Measurements from ENCODE around the gene WBP11. TPM values are rescaled to one million over a fixed set of nuclear protein-coding genes. Genes with fewer than 3 reads are reported as not detected.
A peak's percentile ranks its signal among the peaks of the same experiment; 100 is the strongest.

The WBP11 gene
- polyA plus RNA-seq, 1 donor (not counting 4 experiments of a cell fraction or from before 2014, with no cell fraction given): 13.1 TPM

GRCh38 chr12:14756334-14757143, 46.7 kb downstream of the WBP11 start:
- FAIRE-seq: no peak
- peak in 1 of 3 experiments; percentile 5 for TF ChIP-seq CTCF (optimal IDR thresholded peaks at IDR 0.05 in 1 of 3, IDR thresholded peaks at IDR 0.05 in 1 of 3, conservative IDR thresholded peaks at IDR 0.05 in 1 of 3; ENCODE audit: extremely low read depth in 1 of 3, insufficient read depth in 2 of 3, low read length in 3 of 3)
- TF ChIP-seq EZH2 (IDR thresholded peaks at IDR 0.05; ENCODE audit: low read length): no peak
- Histone ChIP-seq H3K9me1 (ENCODE audit: control insufficient read depth, extremely low read depth, insufficient read depth, low read length) (no peaks in the 10 kb centered on the region), H4K20me1 (ENCODE audit: control insufficient read depth, extremely low read depth, insufficient read depth, low read length) (no peaks in the 10 kb centered on the region), H3K36me3 (ENCODE audit: control insufficient read depth in 2 of 2, extremely low read depth in 1 of 2, insufficient read depth in 2 of 2, low read length in 2 of 2) (no peaks in the 10 kb centered on the region), H2AFZ (ENCODE audit: control insufficient read depth, low read length) (no peak overlapping the region), H3K9me3 (ENCODE audit: control insufficient read depth, low read depth, low read length) (peaks cover 3% of the 10 kb centered on the region), H3K27me3 (ENCODE audit: control insufficient read depth, extremely low read depth, insufficient read depth, low read length) (no peaks in the 10 kb centered on the region), H3K4me1 (ENCODE audit: control insufficient read depth, extremely low read depth, insufficient read depth, low read length) (peaks cover 4% of the 10 kb centered on the region), H3K9ac (ENCODE audit: control insufficient read depth, extremely low read depth, insufficient read depth, low read length) (no peak overlapping the region), H3K4me2 (ENCODE audit: control insufficient read depth, extremely low read depth, insufficient read depth, low read depth, low read length) (no peak overlapping the region), H3K27ac (ENCODE audit: control insufficient read depth, insufficient read depth, low read length) (no peak overlapping the region), H3K4me3 (ENCODE audit: control insufficient read depth in 2 of 3, extremely low read depth in 1 of 3, insufficient read depth in 2 of 3, low read depth in 1 of 3, low read length in 3 of 3) (no peak overlapping the region), H3K79me2 (ENCODE audit: control insufficient read depth, insufficient read depth, low read length) (no peaks in the 10 kb centered on the region)
- dilution Hi-C loops (cut with MboI; ENCODE audit: extremely low pct_ligation_motif_present, low sequenced_read_pairs): no loop called here
- DNase-seq (ENCODE audit: low read depth, low spot score): no peak

- DNase-seq (ENCODE audit: low read depth, low spot score) (no peak), FAIRE-seq (no peak)
- Histone ChIP-seq H3K27me3 (ENCODE audit: control insufficient read depth, extremely low read depth, insufficient read depth, low read length) (no peaks in the 10 kb centered on the region), H3K4me1 (ENCODE audit: control insufficient read depth, extremely low read depth, insufficient read depth, low read length) (peaks cover 4% of the 10 kb centered on the region), H4K20me1 (ENCODE audit: control insufficient read depth, extremely low read depth, insufficient read depth, low read length) (no peaks in the 10 kb centered on the region), H3K79me2 (ENCODE audit: control insufficient read depth, insufficient read depth, low read length) (no peaks in the 10 kb centered on the region), H3K9me3 (ENCODE audit: control insufficient read depth, low read depth, low read length) (no peaks in the 10 kb centered on the region), H2AFZ (ENCODE audit: control insufficient read depth, low read length) (no peak overlapping the region), H3K4me3 (ENCODE audit: control insufficient read depth in 2 of 3, extremely low read depth in 1 of 3, insufficient read depth in 2 of 3, low read depth in 1 of 3, low read length in 3 of 3) (no peak overlapping the region), H3K27ac (ENCODE audit: control insufficient read depth, insufficient read depth, low read length) (no peak overlapping the region), H3K36me3 (ENCODE audit: control insufficient read depth in 2 of 2, extremely low read depth in 1 of 2, insufficient read depth in 2 of 2, low read length in 2 of 2) (no peaks in the 10 kb centered on the region), H3K4me2 (ENCODE audit: control insufficient read depth, extremely low read depth, insufficient read depth, low read depth, low read length) (no peak overlapping the region), H3K9ac (ENCODE audit: control insufficient read depth, extremely low read depth, insufficient read depth, low read length) (no peak overlapping the region), H3K9me1 (ENCODE audit: control insufficient read depth, extremely low read depth, insufficient read depth, low read length) (no peaks in the 10 kb centered on the region)
- dilution Hi-C loops (cut with MboI; ENCODE audit: extremely low pct_ligation_motif_present, low sequenced_read_pairs): no loop called here
- TF ChIP-seq CTCF (optimal IDR thresholded peaks at IDR 0.05 in 1 of 3, IDR thresholded peaks at IDR 0.05 in 1 of 3, conservative IDR thresholded peaks at IDR 0.05 in 1 of 3; ENCODE audit: extremely low read depth in 1 of 3, insufficient read depth in 2 of 3, low read length in 3 of 3) (no peak), EZH2 (IDR thresholded peaks at IDR 0.05; ENCODE audit: low read length) (no peak)
Observed at GRCh38 chr12:14751986-14752385, 51.3 kb downstream of the WBP11 start.

Data from keratinocyte (primary cell).